GM12878 (cell line): ENCODE data around the gene MYL3. TPM values are rescaled to one million over a fixed set of nuclear protein-coding genes. Genes with fewer than 3 reads are reported as not detected.
A peak's percentile ranks its signal among the peaks of the same experiment; 100 is the strongest.

Source experiments
- BCL11A ChIP-seq: IDR thresholded peaks from 2 replicates; pipeline ENCODE4 v1.6.1; 2011; ENCODE audit warnings: low read depth, low read length
- DPF2 ChIP-seq: fragments of 450-650 bp; IDR thresholded peaks from 2 replicates; pipeline ENCODE4 v1.6.1; 2017; ENCODE audit warnings: mild to moderate bottlenecking
- IRF4 ChIP-seq: IDR thresholded peaks from 2 replicates; pipeline ENCODE4 v1.6.1; 2011; ENCODE audit warnings: low read depth, low read length
- MEF2B ChIP-seq: fragments of 450-650 bp; IDR thresholded peaks from 2 replicates; pipeline ENCODE4 v1.6.1; 2018; ENCODE audit warnings: mild to moderate bottlenecking, moderate library complexity; ENCODE audit not compliant: partially characterized antibody, poor library complexity, severe bottlenecking
- NFXL1 ChIP-seq: fragments of 450-650 bp; IDR thresholded peaks from 2 replicates; pipeline ENCODE4 v1.6.1; 2017; ENCODE audit warnings: antibody characterized with exemption, mild to moderate bottlenecking, borderline replicate concordance
- POU2F2 ChIP-seq: IDR thresholded peaks from 3 replicates; pipeline ENCODE4 v1.6.1; 2011; ENCODE audit warnings: low read depth, mild to moderate bottlenecking, low read length, borderline replicate concordance
- RELA ChIP-seq: fragments of 450-650 bp; IDR thresholded peaks from 2 replicates; pipeline ENCODE4 v1.8.0; 2014; ENCODE audit warnings: borderline replicate concordance; ENCODE audit not compliant: partially characterized antibody
- RFX5 ChIP-seq: IDR thresholded peaks from 2 replicates; pipeline ENCODE4 v1.6.1; 2011; ENCODE audit warnings: low read depth, low read length, improper control_type of control experiment
- SMAD5 ChIP-seq: IDR thresholded peaks from 2 replicates; pipeline ENCODE4 v1.6.1; 2016; ENCODE audit warnings: antibody characterized with exemption, low read depth
- SREBF1 ChIP-seq: IDR thresholded peaks from 2 replicates; pipeline ENCODE4 v1.6.1; 2012; ENCODE audit warnings: mild to moderate bottlenecking, low read length
- SREBF2 ChIP-seq: IDR thresholded peaks from 2 replicates; pipeline ENCODE4 v1.6.1; 2012; ENCODE audit warnings: mild to moderate bottlenecking, low read length
- ZNF24 ChIP-seq: fragments of 450-650 bp; IDR thresholded peaks from 2 replicates; pipeline ENCODE4 v1.6.1; 2017; ENCODE audit warnings: antibody characterized with exemption, mild to moderate bottlenecking
- polyA plus RNA-seq, 11 experiments: library from polyadenylated mRNA; depleted of rRNA in 4 of 11; unstranded in 6 of 11; stranded (reverse) in 5 of 11; fragments of >200 nt; fragmentation: Nextera tagmentation in 4 of 11; fragmentation: Illumina TruSeq in 1 of 11; extraction: Ambion mirVana in 4 of 11; extraction: Trizol in 1 of 11; gene quantifications; 1 replicate in 1 of 11; 2 replicates in 10 of 11; pipeline versions ENCODE4 v1.2.1 to v1.2.3, GENCODE V29; 2011 to 2016; ENCODE audit warnings: inconsistent platforms in 2 of 11, missing spikeins in 2 of 11, low read depth in 1 of 11
- total RNA-seq, 4 experiments: library from RNA; depleted of rRNA in 3 of 4; stranded (reverse); fragments of >200 nt in 3 of 4; fragmentation: Illumina TruSeq in 1 of 4; extraction: Trizol in 1 of 4; gene quantifications; 2 replicates each; pipeline versions ENCODE4 v1.2.1 to v1.2.3, GENCODE V29; 2013 to 2021
- TF ChIP-seq, protein P1 (sequence below): fragments of 450-650 bp; conservative IDR thresholded peaks from 2 replicates; pipeline ENCODE4 v1.6.1; 2017; ENCODE audit warnings: mild to moderate bottlenecking, moderate library complexity
- TF ChIP-seq, protein P2 (sequence below): IDR thresholded peaks from 2 replicates; pipeline ENCODE4 v1.6.1; 2012; ENCODE audit warnings: low read depth, low read length, improper control_type of control experiment
- TF ChIP-seq, protein P3 (sequence below): IDR thresholded peaks from 2 replicates; pipeline ENCODE4 v1.6.1; 2012; ENCODE audit warnings: mild to moderate bottlenecking, low read depth, low read length
- TF ChIP-seq, protein P4 (sequence below): IDR thresholded peaks from 2 replicates; pipeline ENCODE4 v1.6.1; 2011; ENCODE audit warnings: low read depth, low read length, improper control_type of control experiment, borderline replicate concordance

MYL3 gene
- total and polyA plus RNA-seq, 10 of the 15 experiments (the other 5 are each of a cell fraction or from before 2014, with no cell fraction given), result 0.40 TPM; not detected in 9

DNA sequence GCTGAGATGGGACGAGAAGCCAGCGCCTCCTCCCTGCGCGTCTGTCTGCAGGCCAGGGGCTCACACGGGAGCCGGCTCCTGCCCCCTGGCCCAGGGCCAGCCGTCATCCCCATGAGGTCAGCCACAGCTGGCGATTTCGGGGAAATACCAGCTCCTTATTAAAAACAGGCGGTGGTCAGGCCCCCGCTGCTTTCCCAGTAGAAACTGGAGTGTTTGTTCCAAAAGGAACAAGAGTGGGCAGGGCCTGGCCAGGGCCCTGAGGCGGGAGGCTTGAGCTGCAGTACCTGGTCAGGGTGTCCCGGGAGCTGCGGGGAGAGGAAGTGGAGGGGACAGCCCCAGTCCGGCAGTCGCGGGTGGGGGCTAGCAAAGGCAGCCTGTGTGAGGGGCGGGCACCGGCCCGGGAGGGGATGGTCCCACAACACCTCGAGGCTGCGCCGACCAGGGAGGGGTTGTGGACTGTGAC is 17.8 kb downstream of the MYL3 start (continued):
- TF ChIP-seq, protein P1, sequence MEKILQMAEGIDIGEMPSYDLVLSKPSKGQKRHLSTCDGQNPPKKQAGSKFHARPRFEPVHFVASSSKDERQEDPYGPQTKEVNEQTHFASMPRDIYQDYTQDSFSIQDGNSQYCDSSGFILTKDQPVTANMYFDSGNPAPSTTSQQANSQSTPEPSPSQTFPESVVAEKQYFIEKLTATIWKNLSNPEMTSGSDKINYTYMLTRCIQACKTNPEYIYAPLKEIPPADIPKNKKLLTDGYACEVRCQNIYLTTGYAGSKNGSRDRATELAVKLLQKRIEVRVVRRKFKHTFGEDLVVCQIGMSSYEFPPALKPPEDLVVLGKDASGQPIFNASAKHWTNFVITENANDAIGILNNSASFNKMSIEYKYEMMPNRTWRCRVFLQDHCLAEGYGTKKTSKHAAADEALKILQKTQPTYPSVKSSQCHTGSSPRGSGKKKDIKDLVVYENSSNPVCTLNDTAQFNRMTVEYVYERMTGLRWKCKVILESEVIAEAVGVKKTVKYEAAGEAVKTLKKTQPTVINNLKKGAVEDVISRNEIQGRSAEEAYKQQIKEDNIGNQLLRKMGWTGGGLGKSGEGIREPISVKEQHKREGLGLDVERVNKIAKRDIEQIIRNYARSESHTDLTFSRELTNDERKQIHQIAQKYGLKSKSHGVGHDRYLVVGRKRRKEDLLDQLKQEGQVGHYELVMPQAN, result peak; percentile 25; the same call in 1 of the 2 replicates
- TF ChIP-seq POU2F2 (no peak), SREBF1 (no peak), RFX5 (no peak), DPF2 (0 out of 2 replicates have a peak, but pooled peaks have one; percentile 66), RELA (no peak), BCL11A (no peak), MEF2B (peak; percentile 33), ZNF24 (no peak), SREBF2 (no peak), NFXL1 (no peak), IRF4 (no peak), SMAD5 (no peak)
- TF ChIP-seq, protein P2, sequence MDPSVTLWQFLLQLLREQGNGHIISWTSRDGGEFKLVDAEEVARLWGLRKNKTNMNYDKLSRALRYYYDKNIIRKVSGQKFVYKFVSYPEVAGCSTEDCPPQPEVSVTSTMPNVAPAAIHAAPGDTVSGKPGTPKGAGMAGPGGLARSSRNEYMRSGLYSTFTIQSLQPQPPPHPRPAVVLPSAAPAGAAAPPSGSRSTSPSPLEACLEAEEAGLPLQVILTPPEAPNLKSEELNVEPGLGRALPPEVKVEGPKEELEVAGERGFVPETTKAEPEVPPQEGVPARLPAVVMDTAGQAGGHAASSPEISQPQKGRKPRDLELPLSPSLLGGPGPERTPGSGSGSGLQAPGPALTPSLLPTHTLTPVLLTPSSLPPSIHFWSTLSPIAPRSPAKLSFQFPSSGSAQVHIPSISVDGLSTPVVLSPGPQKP, result no peak
- TF ChIP-seq, protein P3, sequence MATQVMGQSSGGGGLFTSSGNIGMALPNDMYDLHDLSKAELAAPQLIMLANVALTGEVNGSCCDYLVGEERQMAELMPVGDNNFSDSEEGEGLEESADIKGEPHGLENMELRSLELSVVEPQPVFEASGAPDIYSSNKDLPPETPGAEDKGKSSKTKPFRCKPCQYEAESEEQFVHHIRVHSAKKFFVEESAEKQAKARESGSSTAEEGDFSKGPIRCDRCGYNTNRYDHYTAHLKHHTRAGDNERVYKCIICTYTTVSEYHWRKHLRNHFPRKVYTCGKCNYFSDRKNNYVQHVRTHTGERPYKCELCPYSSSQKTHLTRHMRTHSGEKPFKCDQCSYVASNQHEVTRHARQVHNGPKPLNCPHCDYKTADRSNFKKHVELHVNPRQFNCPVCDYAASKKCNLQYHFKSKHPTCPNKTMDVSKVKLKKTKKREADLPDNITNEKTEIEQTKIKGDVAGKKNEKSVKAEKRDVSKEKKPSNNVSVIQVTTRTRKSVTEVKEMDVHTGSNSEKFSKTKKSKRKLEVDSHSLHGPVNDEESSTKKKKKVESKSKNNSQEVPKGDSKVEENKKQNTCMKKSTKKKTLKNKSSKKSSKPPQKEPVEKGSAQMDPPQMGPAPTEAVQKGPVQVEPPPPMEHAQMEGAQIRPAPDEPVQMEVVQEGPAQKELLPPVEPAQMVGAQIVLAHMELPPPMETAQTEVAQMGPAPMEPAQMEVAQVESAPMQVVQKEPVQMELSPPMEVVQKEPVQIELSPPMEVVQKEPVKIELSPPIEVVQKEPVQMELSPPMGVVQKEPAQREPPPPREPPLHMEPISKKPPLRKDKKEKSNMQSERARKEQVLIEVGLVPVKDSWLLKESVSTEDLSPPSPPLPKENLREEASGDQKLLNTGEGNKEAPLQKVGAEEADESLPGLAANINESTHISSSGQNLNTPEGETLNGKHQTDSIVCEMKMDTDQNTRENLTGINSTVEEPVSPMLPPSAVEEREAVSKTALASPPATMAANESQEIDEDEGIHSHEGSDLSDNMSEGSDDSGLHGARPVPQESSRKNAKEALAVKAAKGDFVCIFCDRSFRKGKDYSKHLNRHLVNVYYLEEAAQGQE, result no peak
- TF ChIP-seq, protein P4, sequence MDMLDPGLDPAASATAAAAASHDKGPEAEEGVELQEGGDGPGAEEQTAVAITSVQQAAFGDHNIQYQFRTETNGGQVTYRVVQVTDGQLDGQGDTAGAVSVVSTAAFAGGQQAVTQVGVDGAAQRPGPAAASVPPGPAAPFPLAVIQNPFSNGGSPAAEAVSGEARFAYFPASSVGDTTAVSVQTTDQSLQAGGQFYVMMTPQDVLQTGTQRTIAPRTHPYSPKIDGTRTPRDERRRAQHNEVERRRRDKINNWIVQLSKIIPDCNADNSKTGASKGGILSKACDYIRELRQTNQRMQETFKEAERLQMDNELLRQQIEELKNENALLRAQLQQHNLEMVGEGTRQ, result no peak
